HG03432 (cell line): ENCODE data around the gene IPO11.

ENCODE experiments used
- ATAC-seq: cut with Tn5 transposase; IDR thresholded peaks from one replicate; pipeline ENCODE4 v1.9.1; 2021; ENCODE audit warnings: mild to moderate bottlenecking, moderate library complexity; ENCODE audit not compliant: unreplicated experiment

IPO11 gene

GRCh38 chr5:62412549-62413329, at the start of gene IPO11:
IPO11 (plus strand) TSS chr5:62412763; CDS start chr5:62437280, 24,517 bp downstream.
- peak; percentile 98 for ATAC-seq

GRCh38 chr5:62369039-62369438, 43.5 kb upstream of the IPO11 start:
- no peak for ATAC-seq

GRCh38 chr5:62371409-62371808, 41.2 kb upstream of the IPO11 start:
- ATAC-seq = no peak

GRCh38 chr5:62372600-62372999, 40.0 kb upstream of the IPO11 start:
- no peak for ATAC-seq

- ATAC-seq = no peak
Observed at GRCh38 chr5:62373382-62373781, 39.2 kb upstream of the IPO11 start.

GRCh38 chr5:62374090-62374489, 38.5 kb upstream of the IPO11 start:
- no peak for ATAC-seq

GRCh38 chr5:62375627-62376026, 36.9 kb upstream of the IPO11 start:
- ATAC-seq = no peak

- ATAC-seq = no peak
Observed at GRCh38 chr5:62376064-62376463, 36.5 kb upstream of the IPO11 start.

GRCh38 chr5:62385131-62385530, 27.4 kb upstream of the IPO11 start:
- no peak for ATAC-seq

GRCh38 chr5:62385816-62386400, 26.7 kb upstream of the IPO11 start:
- no peak for ATAC-seq

GRCh38 chr5:62386824-62387223, 25.7 kb upstream of the IPO11 start:
- ATAC-seq = no peak

- no peak for ATAC-seq
Observed at GRCh38 chr5:62395210-62395950, 17.2 kb upstream of the IPO11 start.

GRCh38 chr5:62403411-62404250, 8.9 kb upstream of the IPO11 start, which contains the start of gene DIMT1:
DIMT1 (minus strand) TSS chr5:62403905; CDS start chr5:62403772, 133 bp downstream.
- peak; percentile 98 for ATAC-seq

- no peak for ATAC-seq
Observed at GRCh38 chr5:62413711-62414110, 1.1 kb downstream of the IPO11 start.

GRCh38 chr5:62418462-62419076, 6.0 kb downstream of the IPO11 start:
- ATAC-seq = no peak

GRCh38 chr5:62419609-62420008, 7.0 kb downstream of the IPO11 start:
- no peak for ATAC-seq

- no peak for ATAC-seq
Observed at GRCh38 chr5:62421414-62421813, 8.9 kb downstream of the IPO11 start.

GRCh38 chr5:62424763-62425162, 12.2 kb downstream of the IPO11 start:
- ATAC-seq = no peak

- ATAC-seq = no peak
Observed at GRCh38 chr5:62431735-62432620, 19.4 kb downstream of the IPO11 start.
